Right atrium auricular region (tissue), 2 donors: ENCODE results near the gene KLHDC4. TPM values are rescaled to one million over a fixed set of nuclear protein-coding genes. Genes with fewer than 3 reads are reported as not detected.
"Not testable (repeated sequence)": the region's sequence is repeated elsewhere in the genome, so short reads cannot be mapped to it uniquely, and the experiment has no call there.

Experiments
- DNase-seq: peaks from one replicate; pipeline ENCODE4 v3.0.0-alpha.2; 2019; ENCODE audit warnings: low spot score
- H3K27ac ChIP-seq, 2 donors: fragments of 200-600 bp; sonication (generic); 1 replicate in 1 of 2; 2 replicates in 1 of 2; pipeline ENCODE4 v1.5.1; 2016 to 2019
- H3K27me3 ChIP-seq, 2 donors: fragments of 200-600 bp; sonication (generic); one replicate each; pipeline versions ENCODE4 v1.5.1 to v1.6.0; 2017 to 2019
- H3K36me3 ChIP-seq: fragments of 200-600 bp; sonication (generic); one replicate; pipeline ENCODE4 v1.5.1; 2016
- H3K4me1 ChIP-seq, 2 donors: fragments of 200-600 bp; sonication (generic); one replicate each; pipeline versions ENCODE4 v1.5.1 to v1.6.0; 2017 to 2019
- H3K4me3 ChIP-seq, 2 donors: fragments of 200-600 bp; sonication (generic); 1 replicate in 1 of 2; 2 replicates in 1 of 2; pipeline ENCODE4 v1.5.1; 2017 to 2019; ENCODE audit warnings: mild to moderate bottlenecking in 1 of 2, moderate library complexity in 1 of 2
- H3K9me3 ChIP-seq, 2 donors: fragments of 200-600 bp; sonication (generic); one replicate each; pipeline ENCODE4 v1.5.1; 2019
- total RNA-seq, 2 donors: library from RNA; depleted of rRNA; stranded (reverse); fragments of >200 nt; gene quantifications; one replicate each; pipeline ENCODE4 v1.1.0, GENCODE V29; 2016
- TF ChIP-seq, protein P1 (sequence below), 2 donors: fragments of 200-600 bp; sonication (generic); IDR thresholded peaks; one replicate each; pipeline ENCODE4 v1.5.1; 2019; ENCODE audit warnings: antibody characterized with exemption in 2 of 2

KLHDC4 gene
- total RNA-seq, 2 donors from 2014 or later, result 11.8 to 12.6 TPM

DNA sequence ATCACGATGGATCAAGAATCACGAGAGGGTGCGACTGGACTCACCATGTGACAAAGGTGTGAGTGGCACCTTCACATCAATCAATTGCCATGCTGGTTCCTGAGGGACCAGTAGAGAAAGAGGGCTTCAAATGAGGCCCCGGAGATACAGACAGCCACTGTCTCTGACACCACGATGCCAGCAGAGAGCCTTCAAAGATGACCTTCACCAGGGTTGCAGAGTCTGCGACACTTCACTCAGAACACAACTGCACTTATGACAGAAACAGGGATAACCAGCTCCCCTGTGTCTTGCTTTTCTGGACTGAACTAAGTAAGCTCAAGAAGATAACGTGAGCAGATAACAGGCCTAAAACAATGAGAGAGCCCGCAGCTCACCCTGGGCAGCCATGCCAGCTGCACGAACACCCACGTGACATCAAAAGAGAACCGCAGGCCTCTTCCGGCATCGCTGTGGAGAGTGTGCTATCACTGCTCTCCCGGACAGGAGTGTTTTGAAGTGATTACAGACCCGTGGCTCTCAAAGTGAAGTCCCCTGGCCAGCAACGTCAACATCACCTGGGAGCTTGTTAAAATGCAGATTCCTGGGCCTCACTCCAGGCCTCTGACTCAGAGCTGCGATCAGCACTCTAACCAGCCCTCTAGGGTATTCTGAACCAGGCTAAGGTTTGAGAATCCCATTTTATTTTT, 36.4 kb downstream of the KLHDC4 start:
- Histone ChIP-seq H3K36me3 (peaks cover 10% of the 10 kb centered on the region), H3K4me1 (no peaks in the 10 kb centered on the region), H3K4me3 (no peak overlapping the region), H3K9me3 (no peaks in the 10 kb centered on the region), H3K27me3 (no peaks in the 10 kb centered on the region), H3K27ac (peak overlapping the region in 1 of 2 donors; percentile 3)
- DNase-seq, result no peak
- TF ChIP-seq, protein P1, sequence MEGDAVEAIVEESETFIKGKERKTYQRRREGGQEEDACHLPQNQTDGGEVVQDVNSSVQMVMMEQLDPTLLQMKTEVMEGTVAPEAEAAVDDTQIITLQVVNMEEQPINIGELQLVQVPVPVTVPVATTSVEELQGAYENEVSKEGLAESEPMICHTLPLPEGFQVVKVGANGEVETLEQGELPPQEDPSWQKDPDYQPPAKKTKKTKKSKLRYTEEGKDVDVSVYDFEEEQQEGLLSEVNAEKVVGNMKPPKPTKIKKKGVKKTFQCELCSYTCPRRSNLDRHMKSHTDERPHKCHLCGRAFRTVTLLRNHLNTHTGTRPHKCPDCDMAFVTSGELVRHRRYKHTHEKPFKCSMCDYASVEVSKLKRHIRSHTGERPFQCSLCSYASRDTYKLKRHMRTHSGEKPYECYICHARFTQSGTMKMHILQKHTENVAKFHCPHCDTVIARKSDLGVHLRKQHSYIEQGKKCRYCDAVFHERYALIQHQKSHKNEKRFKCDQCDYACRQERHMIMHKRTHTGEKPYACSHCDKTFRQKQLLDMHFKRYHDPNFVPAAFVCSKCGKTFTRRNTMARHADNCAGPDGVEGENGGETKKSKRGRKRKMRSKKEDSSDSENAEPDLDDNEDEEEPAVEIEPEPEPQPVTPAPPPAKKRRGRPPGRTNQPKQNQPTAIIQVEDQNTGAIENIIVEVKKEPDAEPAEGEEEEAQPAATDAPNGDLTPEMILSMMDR (IDR thresholded peaks at IDR 0.05), result no peak

DNA sequence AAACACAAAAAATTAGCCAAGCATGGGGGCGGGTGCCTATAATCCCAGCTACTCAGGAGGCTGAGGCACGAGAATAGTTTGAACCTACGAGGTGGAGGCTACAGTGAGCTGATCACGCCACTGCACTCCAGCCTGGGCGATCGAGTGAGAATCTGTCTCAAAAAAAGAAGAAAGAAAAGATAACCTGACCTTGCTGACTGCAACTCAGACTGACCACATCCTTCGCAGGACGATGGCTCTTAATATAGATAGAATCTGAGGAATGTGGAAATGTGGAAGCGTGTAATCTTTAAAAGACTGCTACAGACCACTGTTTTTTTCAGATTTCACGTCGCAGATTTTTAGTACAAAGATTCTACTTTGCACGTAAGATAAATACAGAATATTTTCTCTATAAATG, 37.8 kb downstream of the KLHDC4 start:
- no peak overlapping the region for H3K27ac ChIP-seq
- DNase-seq, result no peak
- H3K4me3 ChIP-seq, result no peak overlapping the region
- no peaks in the 10 kb centered on the region for H3K27me3 ChIP-seq
- TF ChIP-seq, protein P1 (IDR thresholded peaks at IDR 0.05), result no peak
- H3K4me1 ChIP-seq, result peaks cover 0 to 7% of the 10 kb centered on the region in 2 donors
- H3K36me3 ChIP-seq, result peaks cover 10% of the 10 kb centered on the region
- H3K9me3 ChIP-seq, result no peaks in the 10 kb centered on the region

DNA sequence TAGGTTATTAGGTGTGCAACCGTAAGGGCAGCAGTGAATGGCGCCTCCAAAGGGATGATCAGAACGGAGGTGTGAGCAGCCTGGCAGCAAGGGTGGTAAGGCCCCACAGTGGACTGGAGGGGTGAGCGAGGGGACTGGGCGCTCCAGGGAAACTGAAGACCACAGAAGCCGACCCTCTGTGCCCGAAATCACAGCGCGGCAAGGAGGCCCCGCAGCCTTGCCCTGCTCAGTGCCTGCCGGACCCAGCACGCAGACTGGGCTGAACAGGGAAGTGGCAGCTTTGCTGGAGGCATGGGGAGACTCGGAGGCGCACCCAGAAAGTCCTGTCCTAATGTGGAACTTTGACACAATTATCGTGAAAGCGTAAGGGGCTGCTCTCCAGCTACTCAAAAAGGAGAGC, 38.4 kb downstream of the KLHDC4 start:
- peaks cover 0 to 14% of the 10 kb centered on the region in 2 donors for H3K4me1 ChIP-seq
- H3K9me3 ChIP-seq, result no peaks in the 10 kb centered on the region
- H3K27me3 ChIP-seq, result no peaks in the 10 kb centered on the region
- DNase-seq, result no peak
- H3K36me3 ChIP-seq, result peaks cover 10% of the 10 kb centered on the region
- H3K27ac ChIP-seq, result no peak overlapping the region
- H3K4me3 ChIP-seq, result no peak overlapping the region
- TF ChIP-seq, protein P1 (IDR thresholded peaks at IDR 0.05), result no peak

DNA sequence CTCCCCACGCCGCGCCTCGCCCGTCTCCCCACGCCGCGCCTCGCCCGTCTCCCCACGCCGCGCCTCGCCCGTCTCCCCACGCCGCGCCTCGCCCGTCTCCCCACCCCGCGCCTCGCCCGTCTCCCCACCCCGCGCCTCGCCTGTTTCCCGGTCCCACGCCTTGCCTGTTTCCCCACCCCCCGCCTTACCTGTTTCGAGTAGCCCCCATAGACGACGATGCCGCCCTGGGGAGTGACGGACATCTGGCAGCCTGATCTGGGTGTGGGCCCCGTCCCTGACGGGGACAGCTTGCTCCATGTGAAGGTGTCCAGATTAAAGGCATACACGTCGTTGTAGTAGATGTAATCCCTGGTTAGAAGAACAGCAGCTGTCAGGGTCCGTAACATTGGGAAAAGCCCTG, 39.2 kb downstream of the KLHDC4 start:
- H3K4me3 ChIP-seq, H3K27me3 ChIP-seq, H3K9me3 ChIP-seq, DNase-seq, H3K27ac ChIP-seq: not testable (repeated sequence)
- Histone ChIP-seq H3K4me1 (peaks cover 0 to 14% of the 10 kb centered on the region in 2 donors), H3K36me3 (peaks cover 10% of the 10 kb centered on the region)

DNA sequence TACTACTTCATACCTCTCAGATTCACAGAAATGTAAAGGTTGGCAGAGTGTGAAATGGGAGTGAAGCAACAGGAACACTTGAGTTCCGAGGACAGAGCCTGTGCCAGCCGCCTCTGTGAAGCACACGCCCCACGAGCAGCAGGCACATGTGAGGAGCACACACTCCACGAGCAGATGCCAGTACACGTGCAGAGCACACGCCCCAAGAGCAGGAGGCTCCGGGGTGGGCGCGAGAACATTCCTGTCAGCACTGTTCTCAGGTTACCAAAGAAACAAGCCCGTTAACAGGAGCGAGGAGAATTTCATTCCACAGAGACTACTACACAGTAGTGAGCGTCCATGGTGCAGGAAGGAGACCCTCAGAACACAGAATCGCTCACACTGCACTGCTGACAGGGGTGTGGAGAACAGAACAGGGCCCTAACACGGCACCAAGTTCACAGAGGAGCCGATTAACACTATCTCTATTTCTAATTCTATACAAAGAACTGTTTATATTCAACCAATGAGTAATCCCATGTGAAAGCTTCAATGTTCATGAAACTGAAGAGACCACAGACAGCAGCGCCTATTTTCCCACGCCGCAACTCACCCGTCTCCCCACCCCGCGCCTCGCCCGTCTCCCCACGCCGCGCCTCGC, 40.1 kb downstream of the KLHDC4 start:
- Histone ChIP-seq H3K4me3 (no peak overlapping the region), H3K4me1 (peaks cover 0 to 14% of the 10 kb centered on the region in 2 donors), H3K9me3 (no peaks in the 10 kb centered on the region), H3K27ac (no peak overlapping the region), H3K36me3 (peaks cover 8% of the 10 kb centered on the region), H3K27me3 (no peaks in the 10 kb centered on the region)
- no peak for DNase-seq
- TF ChIP-seq, protein P1 (IDR thresholded peaks at IDR 0.05), result no peak

DNA sequence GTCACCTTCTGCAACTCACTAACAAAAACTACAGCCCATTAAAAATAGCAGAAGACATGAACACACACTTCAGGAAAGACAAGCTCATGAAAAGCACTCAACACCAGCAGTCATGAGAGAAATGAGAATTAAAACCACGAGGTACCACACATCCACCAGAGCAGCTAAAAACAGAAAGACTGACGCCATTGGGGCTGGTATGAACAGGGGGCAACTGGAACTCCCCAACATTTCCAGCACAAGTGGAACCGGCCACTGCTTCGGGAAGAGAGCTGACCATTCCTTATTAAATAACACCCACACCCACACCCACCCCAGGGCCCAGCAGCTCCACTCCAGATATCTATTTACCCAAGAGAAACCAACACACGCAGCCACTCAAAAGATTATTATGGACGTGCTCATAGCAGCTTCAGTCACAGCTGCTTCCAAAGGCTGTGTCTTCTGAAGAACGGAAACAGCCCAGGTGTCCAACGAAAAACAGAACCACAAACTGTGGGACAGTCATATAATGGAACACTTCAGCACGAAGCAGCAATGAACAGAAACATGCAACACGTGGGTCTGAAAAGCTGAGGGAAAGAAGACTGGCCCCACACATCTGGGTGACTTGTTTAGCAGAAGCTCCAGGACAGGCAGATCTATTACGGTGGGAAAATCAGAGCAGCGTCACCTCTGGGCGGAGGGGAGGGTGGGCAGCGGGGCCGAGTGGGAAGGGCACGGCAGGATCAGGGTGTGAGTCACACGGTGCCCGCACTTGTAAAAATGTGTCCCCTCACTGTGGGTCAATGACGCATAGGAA, 41.1 kb downstream of the KLHDC4 start:
- Histone ChIP-seq H3K4me1 (peaks cover 0 to 14% of the 10 kb centered on the region in 2 donors), H3K27ac (no peak overlapping the region), H3K4me3 (no peak overlapping the region), H3K9me3 (no peaks in the 10 kb centered on the region), H3K27me3 (no peaks in the 10 kb centered on the region), H3K36me3 (no peaks in the 10 kb centered on the region)
- TF ChIP-seq, protein P1 (IDR thresholded peaks at IDR 0.05), result no peak
- no peak for DNase-seq
